ENCODE measurements around the gene MYO9A.

MYO9A gene

DNA sequence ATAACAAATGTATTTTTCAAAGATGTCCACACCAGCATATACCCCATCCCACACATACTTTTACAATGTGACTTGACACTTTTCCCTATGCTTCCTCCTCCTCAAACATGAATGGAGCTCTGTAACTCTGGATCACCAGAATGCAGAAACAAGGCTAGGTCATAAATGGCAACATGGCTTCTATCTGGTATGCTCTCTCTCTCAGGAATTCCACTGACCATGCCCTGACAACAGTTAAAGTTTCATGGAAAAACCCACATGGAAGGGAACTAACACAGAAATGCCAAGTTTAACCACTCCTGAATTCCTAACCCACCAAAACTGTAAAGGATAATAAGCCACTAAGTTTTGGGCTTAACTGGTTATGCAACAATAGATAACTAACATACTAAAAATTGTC is 19.9 kb downstream of the MYO9A start:
- TF ChIP-seq, protein P1, sequence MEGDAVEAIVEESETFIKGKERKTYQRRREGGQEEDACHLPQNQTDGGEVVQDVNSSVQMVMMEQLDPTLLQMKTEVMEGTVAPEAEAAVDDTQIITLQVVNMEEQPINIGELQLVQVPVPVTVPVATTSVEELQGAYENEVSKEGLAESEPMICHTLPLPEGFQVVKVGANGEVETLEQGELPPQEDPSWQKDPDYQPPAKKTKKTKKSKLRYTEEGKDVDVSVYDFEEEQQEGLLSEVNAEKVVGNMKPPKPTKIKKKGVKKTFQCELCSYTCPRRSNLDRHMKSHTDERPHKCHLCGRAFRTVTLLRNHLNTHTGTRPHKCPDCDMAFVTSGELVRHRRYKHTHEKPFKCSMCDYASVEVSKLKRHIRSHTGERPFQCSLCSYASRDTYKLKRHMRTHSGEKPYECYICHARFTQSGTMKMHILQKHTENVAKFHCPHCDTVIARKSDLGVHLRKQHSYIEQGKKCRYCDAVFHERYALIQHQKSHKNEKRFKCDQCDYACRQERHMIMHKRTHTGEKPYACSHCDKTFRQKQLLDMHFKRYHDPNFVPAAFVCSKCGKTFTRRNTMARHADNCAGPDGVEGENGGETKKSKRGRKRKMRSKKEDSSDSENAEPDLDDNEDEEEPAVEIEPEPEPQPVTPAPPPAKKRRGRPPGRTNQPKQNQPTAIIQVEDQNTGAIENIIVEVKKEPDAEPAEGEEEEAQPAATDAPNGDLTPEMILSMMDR (conservative IDR thresholded peaks at IDR 0.05; ENCODE audit: control insufficient read depth, insufficient read depth, low read depth, low read length) = no peak
- no peak overlapping the region for H3K4me3 ChIP-seq (ENCODE audit: control insufficient read depth, low read depth, low read length)
- DNase-seq (ENCODE audit: low read depth) = no peak

DNA sequence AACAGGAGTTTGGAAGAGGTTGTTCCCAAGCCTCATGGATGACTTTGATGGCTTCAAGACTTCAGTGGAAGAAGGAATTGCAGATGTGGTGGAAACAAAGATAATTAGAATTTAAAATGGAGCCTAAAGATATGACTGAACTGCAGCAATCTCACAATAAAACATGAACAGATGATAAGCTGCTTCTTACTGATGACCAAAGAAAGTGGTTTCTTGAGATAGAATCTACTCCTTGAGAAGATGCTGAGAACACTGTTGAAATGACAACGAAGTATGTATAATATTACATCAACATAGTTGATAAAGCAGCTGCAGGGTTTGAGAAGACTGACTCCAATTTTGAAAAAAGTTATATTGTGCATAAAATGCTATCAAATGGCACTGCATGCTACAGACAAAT is 21.2 kb downstream of the MYO9A start:
- TF ChIP-seq, protein P1 (conservative IDR thresholded peaks at IDR 0.05; ENCODE audit: control insufficient read depth, insufficient read depth, low read depth, low read length) = no peak
- DNase-seq (ENCODE audit: low read depth) = no peak
- H3K4me3 ChIP-seq (ENCODE audit: control insufficient read depth, low read depth, low read length) = no peak overlapping the region

DNA sequence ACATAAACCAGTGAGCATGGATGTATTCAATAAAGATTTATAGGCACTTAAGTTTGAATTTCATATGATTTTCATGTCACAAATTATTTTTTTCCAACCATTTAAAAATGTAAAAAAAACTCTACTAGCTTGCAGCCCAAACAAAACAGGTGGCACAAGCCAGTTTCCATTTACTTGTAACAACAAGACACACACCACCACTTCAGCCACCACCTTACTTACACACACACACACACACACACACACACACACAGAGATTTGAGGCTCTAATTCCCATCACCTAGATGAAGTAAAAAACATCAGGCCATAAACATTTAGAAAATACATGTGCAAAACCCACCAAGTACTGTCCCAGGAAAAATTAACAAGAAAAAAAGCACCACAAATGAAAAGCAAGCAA is 25.3 kb downstream of the MYO9A start:
- TF ChIP-seq, protein P1 (conservative IDR thresholded peaks at IDR 0.05; ENCODE audit: control insufficient read depth, insufficient read depth, low read depth, low read length) = no peak
- H3K4me3 ChIP-seq (ENCODE audit: control insufficient read depth, low read depth, low read length) = no peak overlapping the region
- no peak for DNase-seq (ENCODE audit: low read depth)

DNA sequence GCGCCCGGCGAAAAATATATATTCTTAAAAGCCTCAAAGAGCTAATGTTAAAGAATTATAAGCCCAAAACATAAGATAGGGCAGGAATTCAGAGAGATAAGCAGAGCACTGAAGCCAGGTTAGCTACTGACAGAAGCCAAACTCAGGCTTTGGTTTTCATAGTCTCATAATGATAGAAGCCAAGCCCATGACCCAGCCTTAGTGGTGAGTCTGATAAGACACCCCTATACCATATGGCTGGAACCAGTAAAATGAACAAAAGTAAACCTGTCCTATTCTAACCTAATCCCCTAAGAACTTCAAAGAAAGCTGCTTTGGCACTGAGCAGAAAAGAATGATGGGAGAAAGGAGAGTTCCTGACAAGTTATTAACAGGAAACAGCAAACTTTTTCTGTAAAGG is 25.9 kb downstream of the MYO9A start:
- no peak for DNase-seq (ENCODE audit: low read depth)
- H3K4me3 ChIP-seq (ENCODE audit: control insufficient read depth, low read depth, low read length) = no peak overlapping the region

DNA sequence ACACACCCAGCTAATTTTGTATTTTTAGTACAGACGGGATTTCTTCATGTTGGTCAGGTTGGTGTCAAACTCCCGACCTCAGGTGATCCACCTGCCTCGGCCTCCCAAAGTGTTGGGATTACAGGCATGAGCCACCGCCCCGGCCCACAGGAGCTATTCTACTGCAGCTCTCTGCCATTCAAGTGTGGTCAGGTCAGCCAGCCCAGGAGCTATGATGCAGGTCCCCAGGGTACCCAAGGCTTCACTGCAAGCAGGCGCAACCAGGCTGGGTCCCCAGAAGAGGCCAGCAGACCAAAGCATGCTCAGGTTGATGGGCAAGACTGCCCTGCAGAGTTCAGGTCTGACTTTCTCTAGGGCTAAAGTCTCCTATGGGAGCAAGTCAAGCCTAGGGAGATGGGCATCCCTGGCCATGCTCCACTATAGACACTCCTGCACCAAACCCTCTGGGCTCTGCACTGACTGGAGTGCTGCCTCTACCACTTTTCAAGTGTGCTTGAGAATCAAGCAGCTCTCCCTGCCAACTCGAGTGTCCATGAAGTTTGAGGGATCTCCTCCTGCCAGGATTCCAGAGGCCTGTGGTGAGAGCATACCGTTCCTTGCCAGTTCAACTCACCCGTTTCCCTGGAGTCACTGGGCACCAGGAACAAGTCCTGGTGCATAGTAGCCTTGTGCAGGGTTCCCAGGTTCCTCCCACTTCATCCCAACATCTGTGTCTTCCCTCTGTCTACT is 30.9 kb downstream of the MYO9A start:
- TF ChIP-seq, protein P1 (conservative IDR thresholded peaks at IDR 0.05; ENCODE audit: control insufficient read depth, insufficient read depth, low read depth, low read length) = no peak
- no peak overlapping the region for H3K4me3 ChIP-seq (ENCODE audit: control insufficient read depth, low read depth, low read length)

More for the DNA sequence above, 25.9 kb downstream of the MYO9A start:
- TF ChIP-seq, protein P1 (conservative IDR thresholded peaks at IDR 0.05; ENCODE audit: control insufficient read depth, insufficient read depth, low read depth, low read length) = no peak

DNA sequence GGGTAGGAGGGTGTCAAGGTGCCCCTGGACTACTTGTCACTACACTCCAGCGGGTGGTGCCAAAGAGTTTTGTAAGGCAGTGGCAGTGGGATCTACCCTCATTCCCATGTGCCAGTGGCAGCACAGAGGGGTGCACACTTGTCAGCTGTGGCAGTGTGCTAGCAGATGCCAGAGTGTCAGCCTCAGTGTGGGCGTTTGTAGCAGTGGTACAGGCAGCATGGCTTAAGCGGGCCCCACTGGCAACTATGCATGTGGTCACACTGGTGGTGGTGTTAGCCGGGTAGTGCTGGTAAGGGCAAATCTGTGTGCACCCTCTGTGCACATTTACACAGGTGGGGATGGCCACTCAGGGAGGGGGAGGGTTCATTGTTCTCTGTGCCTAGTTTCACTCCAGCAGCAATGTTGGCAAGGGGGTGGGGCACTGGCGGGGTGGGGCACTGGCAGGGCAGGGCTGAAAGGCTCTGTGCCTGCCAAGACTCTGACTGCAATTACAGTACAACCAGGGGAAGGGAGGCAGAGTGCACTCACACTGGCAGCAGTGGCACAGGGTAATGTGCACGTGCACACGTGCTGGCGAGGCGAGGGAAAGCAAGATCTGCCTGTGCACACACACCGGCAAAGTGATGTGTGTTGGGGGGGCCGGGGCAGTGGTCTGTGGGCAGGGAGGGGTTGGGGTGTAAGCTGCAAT is 31.8 kb downstream of the MYO9A start:
- TF ChIP-seq, protein P1 (conservative IDR thresholded peaks at IDR 0.05; ENCODE audit: control insufficient read depth, insufficient read depth, low read depth, low read length) = no peak
- H3K4me3 ChIP-seq (ENCODE audit: control insufficient read depth, low read depth, low read length) = no peak overlapping the region
- no peak for DNase-seq (ENCODE audit: low read depth)

More for the DNA sequence above, 30.9 kb downstream of the MYO9A start:
- DNase-seq (ENCODE audit: low read depth) = no peak

Data from fibroblast of mammary gland (primary cell).